HCT116 (cell line): Measurements from ENCODE around the gene ALDH1A1. TPM values are rescaled to one million over a fixed set of nuclear protein-coding genes. Genes with fewer than 3 reads are reported as not detected.

Experiments used
- ATAC-seq: fragments of 200-7000 bp; cut with Tn5 transposase; 2 replicates; pipeline ENCODE4 v1.9.1; 2020; ENCODE audit warnings: mild to moderate bottlenecking, moderate library complexity
- BruUV-seq: library from RNA; stranded (reverse); fragments of 400-500 nt; replicated peaks from 2 replicates; lab custom pipeline; 2021; lab: Mats Ljungman, UMichigan
- CTCF ChIA-PET: fragments of 300-600 bp; sonication (Branson Sonifier 250); formaldehyde crosslinking; loops from one replicate; lab custom pipeline; 2021; ENCODE audit warnings: antibody characterized with exemption; lab: Charles Lee
- POLR2A ChIA-PET: fragments of 300-600, 350-600 bp; sonication (Branson Sonifier 250); formaldehyde crosslinking; loops from one replicate; lab custom pipeline; 2021; ENCODE audit warnings: antibody characterized with exemption; lab: Charles Lee
- RAD21 ChIA-PET, 2 experiments: fragments of 300-600 bp; sonication (Branson Sonifier 250); formaldehyde crosslinking; loops; one replicate each; lab custom pipeline; 2023; ENCODE audit warnings: low total read pairs in 2 of 2; ENCODE audit not compliant: uncharacterized antibody in 2 of 2, unreplicated experiment in 2 of 2, low non-redundant PET in 1 of 2; lab: Charles Lee
- DNase-seq: peaks from one replicate; pipeline ENCODE4 v3.0.0-alpha.2; 2010; ENCODE audit warnings: low read depth, low spot score
- H2AFZ ChIP-seq: fragments of 200-600 bp; shearing (Covaris generic), sonication (generic); 2 replicates; pipeline ENCODE4 v1.6.1; 2017; ENCODE audit warnings: low read depth, mixed run types, mixed read lengths, antibody characterized with exemption, low read length; ENCODE audit not compliant: poor library complexity, severe bottlenecking
- H3K27ac ChIP-seq: 2 replicates; pipeline ENCODE4 v1.5.1; 2012; ENCODE audit warnings: low read depth, low read length
- H3K27me3 ChIP-seq: fragments of 200-600 bp; sonication (generic); 2 replicates; pipeline ENCODE4 v1.6.1; 2016; ENCODE audit warnings: mixed run types, low read length, mixed read lengths; ENCODE audit not compliant: insufficient read depth
- H3K36me3 ChIP-seq, 2 experiments: fragments of 200-500 bp in 1 of 2; fragments of 200-600 bp in 1 of 2; sonication (Bioruptor generic) in 1 of 2; sonication (generic) in 1 of 2; 2 replicates each; pipeline versions ENCODE4 v1.5.1 to v1.6.1; 2014 to 2016; ENCODE audit warnings: low read length in 2 of 2, inconsistent platforms in 1 of 2, mixed read lengths in 1 of 2, mixed run types in 1 of 2; ENCODE audit not compliant: insufficient read depth in 2 of 2, control insufficient read depth in 1 of 2
- H3K4me1 ChIP-seq, 2 experiments: fragments of 200-600 bp in 1 of 2; sonication (generic) in 1 of 2; 2 replicates each; pipeline versions ENCODE4 v1.5.1 to v1.6.1; 2012 to 2017; ENCODE audit warnings: low read length in 2 of 2, inconsistent platforms in 1 of 2, mild to moderate bottlenecking in 1 of 2, mixed read lengths in 1 of 2, mixed run types in 1 of 2, moderate library complexity in 1 of 2; ENCODE audit not compliant: insufficient read depth in 2 of 2, control insufficient read depth in 1 of 2
- H3K4me2 ChIP-seq: fragments of 200-600 bp; sonication (generic); 2 replicates; pipeline ENCODE4 v1.6.1; 2017; ENCODE audit warnings: mixed run types, low read length, mixed read lengths
- H3K4me3 ChIP-seq, 2 experiments: fragments of 200-600 bp in 1 of 2; sonication (generic) in 1 of 2; replicated peaks in 1 of 2; 2 replicates each; pipeline ENCODE4 v1.5.1; 2011 to 2016; ENCODE audit warnings: low read length in 2 of 2, control low read depth in 1 of 2, low read depth in 1 of 2, mild to moderate bottlenecking in 1 of 2, mixed read lengths in 1 of 2, mixed run types in 1 of 2
- H3K79me2 ChIP-seq: fragments of 200-600 bp; sonication (generic); 2 replicates; pipeline ENCODE4 v1.6.1; 2017; ENCODE audit warnings: mild to moderate bottlenecking, mixed run types, low read length, moderate library complexity, mixed read lengths; ENCODE audit not compliant: insufficient read depth
- H3K9ac ChIP-seq: fragments of 200-600 bp; sonication (generic); 2 replicates; pipeline ENCODE4 v1.6.1; 2016; ENCODE audit warnings: low read length, mixed read lengths
- H3K9me2 ChIP-seq: fragments of 200-600 bp; sonication (generic), shearing (Covaris generic); 2 replicates; pipeline ENCODE4 v1.6.1; 2017; ENCODE audit warnings: mixed run types, mild to moderate bottlenecking, moderate library complexity; ENCODE audit not compliant: insufficient read depth
- H3K9me3 ChIP-seq, 2 experiments: fragments of 200-500 bp in 1 of 2; fragments of 200-600 bp in 1 of 2; sonication (Bioruptor generic) in 1 of 2; sonication (generic) in 1 of 2; 2 replicates each; pipeline ENCODE4 v1.6.1; 2014 to 2017; ENCODE audit warnings: low read length in 2 of 2, mixed read lengths in 2 of 2, inconsistent platforms in 1 of 2, low read depth in 1 of 2, mild to moderate bottlenecking in 1 of 2, mixed run types in 1 of 2, moderate library complexity in 1 of 2; ENCODE audit not compliant: control insufficient read depth in 1 of 2, insufficient read depth in 1 of 2
- H4K20me1 ChIP-seq: fragments of 200-600 bp; sonication (generic), shearing (Covaris generic); 2 replicates; pipeline ENCODE4 v1.6.1; 2017; ENCODE audit warnings: mixed run types, mild to moderate bottlenecking, moderate library complexity; ENCODE audit not compliant: insufficient read depth
- REST ChIP-seq: IDR thresholded peaks from 2 replicates; pipeline ENCODE4 v1.6.1; 2012; ENCODE audit warnings: low read depth
- SP1 ChIP-seq: IDR thresholded peaks from 2 replicates; pipeline ENCODE4 v1.6.1; 2012; ENCODE audit warnings: low read depth
- TCF7L2 ChIP-seq: IDR thresholded peaks from 2 replicates; pipeline ENCODE4 v1.7.0; 2011; ENCODE audit warnings: borderline replicate concordance, inconsistent platforms; ENCODE audit not compliant: insufficient read depth, insufficient read length; ENCODE audit errors: extremely low read depth
- intact Hi-C: fragments of 100-400 bp; cut with micrococcal nuclease; formaldehyde crosslinking; loops from 2 replicates; pipeline ENCODE4 v1.10.0; 2022
- total RNA-seq: library from RNA; stranded (reverse); gene quantifications from one replicate; pipeline ENCODE4 v1.2.1, GENCODE V29; 2021; ENCODE audit not compliant: unreplicated experiment

Gene ALDH1A1
- total RNA-seq, 1 experiment from 2014 or later: 0.44 TPM

- intact Hi-C loops: no loop called here
- no peak overlapping the region for H3K27ac ChIP-seq
- H3K4me1 ChIP-seq: no peaks in the 10 kb centered on the region
- H3K9me3 ChIP-seq: no peaks in the 10 kb centered on the region
- TF ChIP-seq TCF7L2 (no peak), REST (no peak)
- H3K9me2 ChIP-seq: no peaks in the 10 kb centered on the region
- H2AFZ ChIP-seq: no peak overlapping the region
- no peaks in the 10 kb centered on the region for H3K36me3 ChIP-seq
- H3K27me3 ChIP-seq: no peaks in the 10 kb centered on the region
- BruUV-seq: no TSS peak
- ChIA-PET CTCF (no interaction called here), RAD21 (no interaction called here), POLR2A (no interaction called here)
- H3K4me3 ChIP-seq: no peak overlapping the region
- DNase-seq: no peak
- H4K20me1 ChIP-seq: no peaks in the 10 kb centered on the region
- H3K4me2 ChIP-seq: no peak overlapping the region
- no peak for ATAC-seq
- H3K9ac ChIP-seq: no peak overlapping the region
- no peaks in the 10 kb centered on the region for H3K79me2 ChIP-seq
Measured at GRCh38 chr9:72895122-72895521, 57.7 kb downstream of the ALDH1A1 start.

- Histone ChIP-seq H3K79me2 (no peaks in the 10 kb centered on the region), H3K27ac (no peak overlapping the region), H3K4me1 (no peaks in the 10 kb centered on the region), H3K36me3 (no peaks in the 10 kb centered on the region), H3K4me2 (no peak overlapping the region), H3K9me2 (no peaks in the 10 kb centered on the region), H3K27me3 (no peaks in the 10 kb centered on the region), H4K20me1 (no peaks in the 10 kb centered on the region), H3K4me3 (no peak overlapping the region), H3K9me3 (no peaks in the 10 kb centered on the region), H2AFZ (no peak overlapping the region), H3K9ac (no peak overlapping the region)
- DNase-seq: no peak
- BruUV-seq: no TSS peak
- CTCF ChIA-PET: no interaction called here
- POLR2A ChIA-PET: no interaction called here
- no peak for ATAC-seq
- RAD21 ChIA-PET: no interaction called here
- TF ChIP-seq SP1: no peak
- intact Hi-C loops: no loop called here
Measured at GRCh38 chr9:72894342-72894741, 58.5 kb downstream of the ALDH1A1 start.
